ENCODE measurements around the gene NHLH2. TPM values are rescaled to one million over a fixed set of nuclear protein-coding genes. Genes with fewer than 3 reads are reported as not detected.

Gene NHLH2
- total RNA-seq, 2 donors from 2014 or later, result not detected

- Histone ChIP-seq H3K9me3 (no peaks in the 10 kb centered on the region), H3K27me3 (peaks cover 0 to 16% of the 10 kb centered on the region in 2 donors), H3K4me1 (peaks cover 16% of the 10 kb centered on the region), H3K36me3 (replicated peaks in 1 of 2; ENCODE audit: insufficient read depth in 1 of 2, low read depth in 2 of 2) (no peaks in the 10 kb centered on the region), H3K27ac (no peak overlapping the region), H3K4me3 (no peak overlapping the region)
- WGBS, 2 donors, result 51 to 71% methylated on average over 5 of the region's 5 CpGs
- DNase-seq, result no peak
- TF ChIP-seq CTCF (IDR thresholded peaks at IDR 0.05) (no peak), POLR2A (IDR thresholded peaks at IDR 0.05) (no peak)
- ATAC-seq, result no peak
- intact Hi-C loops (cut with DNase I), result no loop called here
Measured at GRCh38 chr1:115833856-115834255, 7.1 kb downstream of the NHLH2 start.

GRCh38 chr1:115832651-115833050, 8.3 kb downstream of the NHLH2 start:
- TF ChIP-seq CTCF (IDR thresholded peaks at IDR 0.05) (no peak), POLR2A (IDR thresholded peaks at IDR 0.05) (no peak)
- WGBS, 2 donors, result 77 to 85% methylated on average over 8 of the region's 8 CpGs
- no peak overlapping the region for H3K27ac ChIP-seq
- ATAC-seq (no peak), DNase-seq (no peak)
- intact Hi-C loops (cut with DNase I), result no loop called here
- H3K4me3 ChIP-seq, result no peak overlapping the region
- peaks cover 0 to 4% of the 10 kb centered on the region in 2 donors for H3K27me3 ChIP-seq
- no peaks in the 10 kb centered on the region for H3K9me3 ChIP-seq
- H3K4me1 ChIP-seq, result peaks cover 11% of the 10 kb centered on the region
- H3K36me3 ChIP-seq (replicated peaks in 1 of 2; ENCODE audit: insufficient read depth in 1 of 2, low read depth in 2 of 2), result no peaks in the 10 kb centered on the region

- no peak for ATAC-seq
- Histone ChIP-seq H3K27me3 (no peaks in the 10 kb centered on the region), H3K27ac (no peak overlapping the region), H3K4me3 (no peak overlapping the region), H3K9me3 (no peaks in the 10 kb centered on the region), H3K36me3 (replicated peaks in 1 of 2; ENCODE audit: insufficient read depth in 1 of 2, low read depth in 2 of 2) (no peaks in the 10 kb centered on the region), H3K4me1 (peaks cover 9% of the 10 kb centered on the region)
- 83 to 87% methylated on average over 3 of the region's 3 CpGs for WGBS, 2 donors
- DNase-seq, result no peak
- TF ChIP-seq CTCF (IDR thresholded peaks at IDR 0.05), result no peak
- no peak for TF ChIP-seq POLR2A (IDR thresholded peaks at IDR 0.05)
- intact Hi-C loops (cut with DNase I), result no loop called here
Measured at GRCh38 chr1:115830963-115831362, 10.0 kb downstream of the NHLH2 start.

- Histone ChIP-seq H3K27me3 (no peaks in the 10 kb centered on the region), H3K4me3 (no peak overlapping the region), H3K9me3 (no peaks in the 10 kb centered on the region), H3K36me3 (replicated peaks in 1 of 2; ENCODE audit: insufficient read depth in 1 of 2, low read depth in 2 of 2) (no peaks in the 10 kb centered on the region), H3K27ac (no peak overlapping the region), H3K4me1 (peaks cover 9% of the 10 kb centered on the region)
- intact Hi-C loops (cut with DNase I), result no loop called here
- no peak for ATAC-seq
- DNase-seq, result no peak
- TF ChIP-seq CTCF (IDR thresholded peaks at IDR 0.05), result no peak
- no peak for TF ChIP-seq POLR2A (IDR thresholded peaks at IDR 0.05)
- WGBS, 2 donors, result 73 to 81% methylated on average over 3 of the region's 3 CpGs
Measured at GRCh38 chr1:115829947-115830346, 11.0 kb downstream of the NHLH2 start.

GRCh38 chr1:115829023-115829674, 11.8 kb downstream of the NHLH2 start:
- Histone ChIP-seq H3K4me1 (peaks cover 9% of the 10 kb centered on the region), H3K27ac (no peak overlapping the region), H3K36me3 (replicated peaks in 1 of 2; ENCODE audit: insufficient read depth in 1 of 2, low read depth in 2 of 2) (no peaks in the 10 kb centered on the region), H3K9me3 (no peaks in the 10 kb centered on the region), H3K4me3 (no peak overlapping the region), H3K27me3 (no peaks in the 10 kb centered on the region)
- WGBS, 2 donors, result 79 to 83% methylated on average over 20 of the region's 20 CpGs
- DNase-seq (peak in 2 of 4 donors; percentile 7 to 52), ATAC-seq (no peak)
- intact Hi-C loops (cut with DNase I), result no loop called here
- TF ChIP-seq CTCF (IDR thresholded peaks at IDR 0.05), result no peak
- no peak for TF ChIP-seq POLR2A (IDR thresholded peaks at IDR 0.05)

Data from body of pancreas (tissue), 4 donors.